Natural killer cell (primary cell): Measurements from ENCODE around the gene HAPSTR1. TPM values are rescaled to one million over a fixed set of nuclear protein-coding genes. Genes with fewer than 3 reads are reported as not detected.
A peak's percentile ranks its signal among the peaks of the same experiment; 100 is the strongest.

Experiments used
- ATAC-seq, 3 donors: fragments of 150-1000 bp in 2 of 3; fragments of 200-7000 bp in 1 of 3; cut with Tn5 transposase; 1 replicate in 1 of 3; 2 replicates in 2 of 3; pipeline ENCODE4 v1.10.0; 2021; ENCODE audit warnings: mild to moderate bottlenecking in 2 of 3, moderate library complexity in 2 of 3
- DNase-seq, 2 donors: peaks; one replicate each; pipeline versions ENCODE4 v3.0.0 to v3.0.0-alpha.2; 2013 to 2021; ENCODE audit warnings: mixed read lengths in 1 of 2
- H3K27ac ChIP-seq: one replicate; pipeline ENCODE4 v1.5.1; 2013; ENCODE audit warnings: mild to moderate bottlenecking, low read length
- H3K27me3 ChIP-seq: one replicate; pipeline ENCODE4 v1.6.1; 2013; ENCODE audit warnings: low read length; ENCODE audit not compliant: control insufficient read depth, insufficient read depth
- H3K36me3 ChIP-seq: one replicate; pipeline ENCODE4 v1.6.1; 2013; ENCODE audit warnings: low read length; ENCODE audit not compliant: control insufficient read depth, insufficient read depth
- H3K4me1 ChIP-seq: one replicate; pipeline ENCODE4 v1.6.1; 2013; ENCODE audit warnings: low read length; ENCODE audit not compliant: control insufficient read depth, insufficient read depth
- H3K4me3 ChIP-seq: one replicate; pipeline ENCODE4 v1.5.1; 2013; ENCODE audit warnings: low read length
- H3K9me3 ChIP-seq: one replicate; pipeline ENCODE4 v1.6.1; 2013; ENCODE audit warnings: low read length; ENCODE audit not compliant: control insufficient read depth, insufficient read depth
- H3K27ac Mint-ChIP-seq, 2 donors: one replicate each; pipeline ENCODE4 v1.8.0; 2022; ENCODE audit warnings: mild to moderate bottlenecking in 2 of 2, mixed read lengths in 2 of 2, moderate library complexity in 1 of 2
- H3K27me3 Mint-ChIP-seq, 2 donors: one replicate each; pipeline ENCODE4 v1.8.0; 2022; ENCODE audit warnings: low read depth in 2 of 2, mixed read lengths in 2 of 2
- H3K36me3 Mint-ChIP-seq: one replicate; pipeline ENCODE4 v1.8.0; 2022; ENCODE audit warnings: mixed read lengths
- H3K4me1 Mint-ChIP-seq, 2 donors: one replicate each; pipeline ENCODE4 v1.8.0; 2022; ENCODE audit warnings: mixed read lengths in 2 of 2
- H3K4me3 Mint-ChIP-seq: one replicate; pipeline ENCODE4 v1.8.0; 2022; ENCODE audit warnings: mild to moderate bottlenecking, moderate library complexity, mixed read lengths
- H3K9me3 Mint-ChIP-seq, 2 donors: one replicate each; pipeline ENCODE4 v1.8.0; 2022; ENCODE audit warnings: mixed read lengths in 2 of 2
- WGBS: methylation state at CpG from one replicate; pipeline ENCODE4 v1.1.7; 2013; ENCODE audit warnings: missing lambda C conversion rate; ENCODE audit not compliant: insufficient coverage; 5-methylcytosine and 5-hydroxymethylcytosine counted together
- intact Hi-C: fragments of 100-400 bp; cut with micrococcal nuclease; formaldehyde crosslinking; loops from one replicate; pipeline ENCODE4 v1.14.2; 2022
- total RNA-seq, 4 donors: library from RNA; stranded (reverse); fragments of 120-200 nt in 1 of 4; gene quantifications; one replicate each; pipeline versions ENCODE4 v1.2.3 to v1.2.4, GENCODE V29; 2013 to 2022
- TF ChIP-seq, protein P1 (sequence below): fragments of 200-600 bp; IDR thresholded peaks from one replicate; pipeline ENCODE4 v1.8.0; 2022; ENCODE audit warnings: antibody characterized with exemption

Gene HAPSTR1
- total RNA-seq, 3 donors from 2014 or later (not counting 1 experiment from before 2014, with no cell fraction given), result 135 to 145 (median 138) TPM

DNA sequence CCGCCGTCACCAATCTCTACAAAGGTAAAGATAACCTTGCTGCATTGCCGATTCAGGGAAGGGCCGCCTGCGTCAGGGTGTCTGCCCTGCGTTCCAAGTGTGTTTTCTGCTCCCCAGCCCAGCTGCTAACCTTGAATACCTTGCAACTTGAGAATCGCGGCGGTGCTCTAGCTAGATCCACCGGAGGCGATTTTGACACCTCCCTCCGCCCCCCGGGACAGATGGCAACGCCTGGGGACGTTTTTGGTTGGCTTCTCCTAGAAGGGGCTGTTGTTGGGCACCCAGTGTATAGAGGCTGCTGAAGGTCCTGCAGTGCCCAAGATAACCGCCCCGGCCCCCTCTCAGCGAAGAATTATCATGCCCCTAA is 1.5 kb downstream of the HAPSTR1 start:
- intact Hi-C loops, result loop anchor here (5.0 kb wide), 1 partner anchor 131 kb away; the partner anchor contains the start of gene USP7
- H3K27ac Mint-ChIP-seq, result peak overlapping the region; percentile 95 to 99
- H3K9me3 Mint-ChIP-seq, result no peaks in the 10 kb centered on the region
- H3K4me1 Mint-ChIP-seq, result peaks cover 61 to 67% of the 10 kb centered on the region in 2 donors
- peak overlapping the region; percentile 100 for H3K4me3 Mint-ChIP-seq
- TF ChIP-seq, protein P1, sequence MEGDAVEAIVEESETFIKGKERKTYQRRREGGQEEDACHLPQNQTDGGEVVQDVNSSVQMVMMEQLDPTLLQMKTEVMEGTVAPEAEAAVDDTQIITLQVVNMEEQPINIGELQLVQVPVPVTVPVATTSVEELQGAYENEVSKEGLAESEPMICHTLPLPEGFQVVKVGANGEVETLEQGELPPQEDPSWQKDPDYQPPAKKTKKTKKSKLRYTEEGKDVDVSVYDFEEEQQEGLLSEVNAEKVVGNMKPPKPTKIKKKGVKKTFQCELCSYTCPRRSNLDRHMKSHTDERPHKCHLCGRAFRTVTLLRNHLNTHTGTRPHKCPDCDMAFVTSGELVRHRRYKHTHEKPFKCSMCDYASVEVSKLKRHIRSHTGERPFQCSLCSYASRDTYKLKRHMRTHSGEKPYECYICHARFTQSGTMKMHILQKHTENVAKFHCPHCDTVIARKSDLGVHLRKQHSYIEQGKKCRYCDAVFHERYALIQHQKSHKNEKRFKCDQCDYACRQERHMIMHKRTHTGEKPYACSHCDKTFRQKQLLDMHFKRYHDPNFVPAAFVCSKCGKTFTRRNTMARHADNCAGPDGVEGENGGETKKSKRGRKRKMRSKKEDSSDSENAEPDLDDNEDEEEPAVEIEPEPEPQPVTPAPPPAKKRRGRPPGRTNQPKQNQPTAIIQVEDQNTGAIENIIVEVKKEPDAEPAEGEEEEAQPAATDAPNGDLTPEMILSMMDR, result no peak
- Histone ChIP-seq H3K4me1 (peaks cover 36% of the 10 kb centered on the region), H3K9me3 (no peaks in the 10 kb centered on the region), H3K27me3 (no peaks in the 10 kb centered on the region), H3K36me3 (peaks cover 30% of the 10 kb centered on the region), H3K27ac (peak overlapping the region; percentile 92), H3K4me3 (peak overlapping the region; percentile 89)
- H3K36me3 Mint-ChIP-seq, result peaks cover 6% of the 10 kb centered on the region
- ATAC-seq (no peak), DNase-seq (peak in 1 of 2 donors; percentile 33)
- no peaks in the 10 kb centered on the region for H3K27me3 Mint-ChIP-seq
- under 1% methylated on average over 18 of the region's 18 CpGs for whole genome bisulfite sequencing

DNA sequence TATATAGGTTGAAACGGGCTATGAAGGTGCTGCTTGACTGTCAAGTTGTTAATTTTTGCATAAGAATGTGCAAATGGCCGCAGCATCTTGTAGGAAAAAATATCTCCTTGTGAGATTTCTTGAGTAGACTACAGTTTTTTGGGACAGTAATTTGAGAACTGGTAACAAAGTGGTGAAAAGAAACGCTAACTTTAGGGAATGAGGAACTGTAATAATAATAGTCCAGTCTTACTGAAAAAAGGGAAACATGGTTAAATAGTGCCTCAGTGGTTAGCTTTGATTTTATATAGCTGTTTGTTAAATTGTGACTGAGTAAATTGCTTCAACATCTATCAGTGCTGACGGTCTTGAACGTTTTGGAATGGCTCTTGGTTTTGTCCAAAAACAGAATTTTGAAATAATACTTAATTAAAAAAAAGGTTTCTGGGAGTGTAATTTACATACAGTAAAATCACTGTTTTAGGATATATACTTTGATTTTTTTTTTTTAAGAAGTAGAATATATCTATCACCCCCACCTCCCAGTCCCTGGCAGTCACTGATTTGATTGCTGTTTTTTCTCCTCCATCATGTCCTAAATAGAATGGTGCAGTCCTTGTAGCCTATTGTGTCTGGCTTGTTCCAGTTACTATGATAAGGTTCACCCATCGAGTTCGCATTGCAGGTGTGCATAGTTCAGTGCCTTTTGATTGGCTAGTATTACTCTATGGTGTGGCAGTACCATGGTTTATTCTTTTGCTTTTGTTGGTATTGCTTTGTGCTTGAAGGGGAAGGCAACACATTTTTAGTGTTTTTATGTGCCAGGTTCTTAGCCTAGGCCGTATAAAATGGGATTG is 2.8 kb downstream of the HAPSTR1 start:
- no peaks in the 10 kb centered on the region for H3K27me3 ChIP-seq
- no peaks in the 10 kb centered on the region for H3K9me3 ChIP-seq
- H3K27me3 Mint-ChIP-seq, result no peaks in the 10 kb centered on the region
- no peak overlapping the region for H3K27ac ChIP-seq
- WGBS, result 38% methylated on average over 6 of the region's 8 CpGs
- ATAC-seq (no peak), DNase-seq (no peak)
- H3K9me3 Mint-ChIP-seq, result no peaks in the 10 kb centered on the region
- H3K4me3 ChIP-seq, result peak overlapping the region; percentile 89
- H3K4me1 Mint-ChIP-seq, result peaks cover 74 to 79% of the 10 kb centered on the region in 2 donors
- peak overlapping the region; percentile 100 for H3K4me3 Mint-ChIP-seq
- peak overlapping the region; percentile 95 to 99 for H3K27ac Mint-ChIP-seq
- H3K36me3 Mint-ChIP-seq, result peaks cover 6% of the 10 kb centered on the region
- TF ChIP-seq, protein P1, result no peak
- peaks cover 49% of the 10 kb centered on the region for H3K4me1 ChIP-seq
- H3K36me3 ChIP-seq, result peaks cover 30% of the 10 kb centered on the region
- intact Hi-C loops, result loop anchor here (5.0 kb wide), 1 partner anchor 132 kb away; the partner anchor contains the start of gene USP7

DNA sequence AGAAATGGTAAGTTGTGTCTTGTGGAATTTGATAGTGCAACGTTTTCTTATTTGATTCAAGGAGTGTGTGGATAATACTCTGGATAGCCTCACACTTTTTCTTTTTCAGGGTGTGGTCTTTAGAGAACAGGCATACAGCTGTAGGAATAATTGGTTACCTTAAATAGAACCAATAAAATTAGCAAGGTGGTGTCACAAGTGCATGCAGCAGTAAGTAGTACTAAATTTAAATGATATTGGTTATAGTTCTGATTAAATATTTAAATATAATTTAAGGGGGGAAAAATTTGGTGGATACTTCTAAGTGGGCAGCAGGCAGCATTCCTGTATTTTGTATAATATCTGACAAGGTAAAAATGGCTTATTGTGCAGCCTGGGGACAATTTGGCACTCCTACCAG is 3.7 kb downstream of the HAPSTR1 start:
- Histone ChIP-seq H3K27ac (no peak overlapping the region), H3K36me3 (peaks cover 33% of the 10 kb centered on the region), H3K4me1 (peaks cover 49% of the 10 kb centered on the region), H3K9me3 (no peaks in the 10 kb centered on the region), H3K4me3 (no peak overlapping the region), H3K27me3 (no peaks in the 10 kb centered on the region)
- DNase-seq (no peak), ATAC-seq (no peak)
- Mint-ChIP-seq H3K27ac (peak overlapping the region; percentile 95 to 99), H3K4me1 (peaks cover 77 to 82% of the 10 kb centered on the region in 2 donors), H3K4me3 (peak overlapping the region; percentile 84), H3K9me3 (no peaks in the 10 kb centered on the region), H3K36me3 (peaks cover 6% of the 10 kb centered on the region), H3K27me3 (no peaks in the 10 kb centered on the region)
- 30% methylated on average over 1 of the region's 1 CpG for WGBS
- TF ChIP-seq, protein P1, result no peak
- intact Hi-C loops, result no loop called here
